NT2/D1 (cell line): Measurements from ENCODE around the gene NRXN2.

ENCODE experiments used
- DNase-seq: peaks from one replicate; pipeline ENCODE4 v3.0.0-alpha.2; 2011; ENCODE audit warnings: low read depth, low spot score
- H3K27me3 ChIP-seq: 2 replicates; pipeline ENCODE4 v1.6.0; 2011; ENCODE audit warnings: mild to moderate bottlenecking; ENCODE audit not compliant: insufficient read length, insufficient read depth
- H3K36me3 ChIP-seq: 2 replicates; pipeline ENCODE4 v1.6.1; 2011; ENCODE audit warnings: mild to moderate bottlenecking, low read length, mixed read lengths; ENCODE audit not compliant: insufficient read depth, insufficient read length
- H3K4me1 ChIP-seq: 2 replicates; pipeline ENCODE4 v1.5.1; 2011; ENCODE audit not compliant: insufficient read depth, insufficient read length
- H3K4me3 ChIP-seq: 2 replicates; pipeline ENCODE4 v1.5.1; 2011; ENCODE audit warnings: low read depth; ENCODE audit not compliant: insufficient read length
- H3K9ac ChIP-seq: 2 replicates; pipeline ENCODE4 v1.6.0; 2011; ENCODE audit warnings: low read depth; ENCODE audit not compliant: insufficient read length
- H3K9me3 ChIP-seq: 2 replicates; pipeline ENCODE4 v1.5.1; 2011; ENCODE audit warnings: mild to moderate bottlenecking, low read length; ENCODE audit not compliant: insufficient read depth
- SUZ12 ChIP-seq: IDR thresholded peaks from 2 replicates; pipeline ENCODE4 v1.6.1; 2011; ENCODE audit not compliant: insufficient read length, insufficient read depth; ENCODE audit errors: extremely low read depth
- YY1 ChIP-seq: IDR thresholded peaks from 2 replicates; pipeline ENCODE4 v1.6.1; 2011; ENCODE audit not compliant: insufficient read length, insufficient read depth
- ZNF274 ChIP-seq: IDR thresholded peaks from 2 replicates; pipeline ENCODE4 v1.6.1; 2011; ENCODE audit warnings: mild to moderate bottlenecking, low read depth, low read length

Gene NRXN2

GRCh38 chr11:64723117-64723906 is at the start of gene NRXN2:
Gene NRXN2 (minus strand): TSS chr11:64723197. CDS start chr11:64713699, 9,498 bp downstream.
- TF ChIP-seq SUZ12 (no peak), YY1 (no peak), ZNF274 (no peak)

GRCh38 chr11:64772303-64773018 is 49.5 kb upstream of the NRXN2 start:
- peaks cover 99% of the 10 kb centered on the region for H3K36me3 ChIP-seq
- H3K27me3 ChIP-seq: no peaks in the 10 kb centered on the region
- no peak overlapping the region for H3K4me3 ChIP-seq
- TF ChIP-seq SUZ12 (no peak), ZNF274 (no peak), YY1 (no peak)
- DNase-seq: no peak
- no peaks in the 10 kb centered on the region for H3K9me3 ChIP-seq
- H3K4me1 ChIP-seq: peaks cover 2% of the 10 kb centered on the region
- H3K9ac ChIP-seq: no peak overlapping the region

More at GRCh38 chr11:64723117-64723906, at the start of gene NRXN2:
- Histone ChIP-seq H3K4me1 (peaks cover 27% of the 10 kb centered on the region), H3K27me3 (peaks cover 38% of the 10 kb centered on the region), H3K4me3 (peak within 1 kb of the TSS; percentile 47), H3K36me3 (no peaks in the 10 kb centered on the region), H3K9me3 (no peaks in the 10 kb centered on the region), H3K9ac (peak within 1 kb of the TSS; percentile 68)
- DNase-seq: peak; percentile 84

GRCh38 chr11:64771861-64772260 is 48.9 kb upstream of the NRXN2 start:
- no peak for DNase-seq
- Histone ChIP-seq H3K9me3 (no peaks in the 10 kb centered on the region), H3K9ac (no peak overlapping the region), H3K27me3 (no peaks in the 10 kb centered on the region), H3K4me3 (no peak overlapping the region), H3K36me3 (peaks cover 99% of the 10 kb centered on the region), H3K4me1 (peaks cover 8% of the 10 kb centered on the region)
- TF ChIP-seq ZNF274: no peak
- TF ChIP-seq SUZ12: no peak
- no peak for TF ChIP-seq YY1

- H3K9me3 ChIP-seq: no peaks in the 10 kb centered on the region
- peaks cover 97% of the 10 kb centered on the region for H3K36me3 ChIP-seq
- H3K4me3 ChIP-seq: no peak overlapping the region
- TF ChIP-seq YY1 (no peak), SUZ12 (no peak), ZNF274 (no peak)
- H3K27me3 ChIP-seq: no peaks in the 10 kb centered on the region
- H3K9ac ChIP-seq: no peak overlapping the region
- H3K4me1 ChIP-seq: peaks cover 12% of the 10 kb centered on the region
- no peak for DNase-seq
Measured at GRCh38 chr11:64770120-64770519, 47.1 kb upstream of the NRXN2 start.

GRCh38 chr11:64769283-64769682 is 46.3 kb upstream of the NRXN2 start:
- H3K9ac ChIP-seq: no peak overlapping the region
- no peak for DNase-seq
- peaks cover 98% of the 10 kb centered on the region for H3K36me3 ChIP-seq
- TF ChIP-seq SUZ12 (no peak), YY1 (no peak)
- no peaks in the 10 kb centered on the region for H3K27me3 ChIP-seq
- no peaks in the 10 kb centered on the region for H3K9me3 ChIP-seq
- peaks cover 16% of the 10 kb centered on the region for H3K4me1 ChIP-seq
- no peak overlapping the region for H3K4me3 ChIP-seq

- no peak overlapping the region for H3K9ac ChIP-seq
Measured at GRCh38 chr11:64768300-64768694, 45.3 kb upstream of the NRXN2 start.

GRCh38 chr11:64767344-64768299 is 44.6 kb upstream of the NRXN2 start:
- Histone ChIP-seq H3K9ac (no peak overlapping the region), H3K4me1 (peaks cover 30% of the 10 kb centered on the region), H3K27me3 (no peaks in the 10 kb centered on the region), H3K36me3 (peaks cover 95% of the 10 kb centered on the region), H3K9me3 (no peaks in the 10 kb centered on the region), H3K4me3 (no peak overlapping the region)
- TF ChIP-seq YY1: no peak
- no peak for TF ChIP-seq ZNF274
- TF ChIP-seq SUZ12: no peak
- peak; percentile 68 for DNase-seq

More at GRCh38 chr11:64768300-64768694, 45.3 kb upstream of the NRXN2 start:
- H3K27me3 ChIP-seq: no peaks in the 10 kb centered on the region
- peaks cover 26% of the 10 kb centered on the region for H3K4me1 ChIP-seq
- no peak overlapping the region for H3K4me3 ChIP-seq
- TF ChIP-seq YY1 (no peak), ZNF274 (no peak), SUZ12 (no peak)
- no peak for DNase-seq
- peaks cover 97% of the 10 kb centered on the region for H3K36me3 ChIP-seq
- H3K9me3 ChIP-seq: no peaks in the 10 kb centered on the region
